Right lobe of liver (tissue), 6 donors: ENCODE data around the gene ACE2. TPM values are rescaled to one million over a fixed set of nuclear protein-coding genes. Genes with fewer than 3 reads are reported as not detected.
A peak's percentile ranks its signal among the peaks of the same experiment; 100 is the strongest.

Experiments used
- ATAC-seq, 4 donors: fragments of 200-7000 bp; cut with Tn5 transposase; one replicate each; pipeline ENCODE4 v1.9.1; 2020; ENCODE audit warnings: mild to moderate bottlenecking in 4 of 4, moderate library complexity in 4 of 4
- DNase-seq, 3 donors: peaks; one replicate each; pipeline ENCODE4 v3.0.0-alpha.2; 2020
- H3K27ac ChIP-seq, 3 donors: fragments of 200-600 bp; one replicate each; pipeline ENCODE4 v1.8.0; 2022
- H3K27me3 ChIP-seq, 2 donors: fragments of 200-600 bp; one replicate each; pipeline ENCODE4 v1.8.0; 2022
- H3K36me3 ChIP-seq, 4 donors: fragments of 200-600 bp; sonication (generic) in 1 of 4; one replicate each; pipeline versions ENCODE4 v1.5.1 to v1.8.0; 2017 to 2022; ENCODE audit warnings: control low read depth in 1 of 4
- H3K4me1 ChIP-seq, 4 donors: fragments of 200-600 bp; sonication (generic) in 1 of 4; one replicate each; pipeline versions ENCODE4 v1.5.1 to v1.8.0; 2017 to 2022; ENCODE audit warnings: control low read depth in 1 of 4
- H3K4me3 ChIP-seq, 3 donors: fragments of 200-600 bp; one replicate each; pipeline ENCODE4 v1.8.0; 2022
- H3K9me3 ChIP-seq, 4 donors: fragments of 200-600 bp; sonication (generic) in 1 of 4; one replicate each; pipeline versions ENCODE4 v1.5.1 to v1.8.0; 2017 to 2022; ENCODE audit warnings: control low read depth in 1 of 4
- CTCF ChIP-seq, 4 donors: fragments of 200-600 bp in 3 of 4; fragments of 450-650 bp in 1 of 4; IDR thresholded peaks; one replicate each; pipeline versions ENCODE4 v1.5.1 to v1.8.0; 2016 to 2022; ENCODE audit warnings: antibody characterized with exemption in 4 of 4, mild to moderate bottlenecking in 2 of 4
- POLR2A ChIP-seq: fragments of 450-650 bp; IDR thresholded peaks from one replicate; pipeline ENCODE4 v1.6.1; 2017; ENCODE audit warnings: antibody characterized with exemption, mild to moderate bottlenecking
- WGBS: methylation state at CpG from one replicate; pipeline ENCODE4 v1.1.6; 2018; ENCODE audit warnings: low coverage, low lambda C conversion rate; ENCODE audit not compliant: insufficient coverage; ENCODE audit errors: missing lambda C conversion rate; 5-methylcytosine and 5-hydroxymethylcytosine counted together
- intact Hi-C, 2 donors: fragments of 100-400 bp; cut with DNase I; formaldehyde crosslinking; loops; one replicate each; pipeline versions ENCODE4 v1.11.2 to v1.14.1; 2022
- total RNA-seq, 6 experiments: library from RNA; depleted of rRNA in 2 of 6; stranded (reverse); fragments of >200 nt in 2 of 6; fragmentation: NEBNext Ultra II Directional in 3 of 6; extraction: Animal tissue kit (Norgen Biotek cat#: 25700) in 3 of 6; gene quantifications; one replicate each; pipeline versions ENCODE4 v1.1.0 to v1.2.4, GENCODE V29; 2016 to 2023
- donor health status: DM: no; HTN: yes; CAD: no.
- donor health status: DM: no; HTN: no; CAD: no.
- donor health status: DM: no; HTN: no; CAD: no.
- donor health status: DM: no; HTN: yes; CAD: no.
- donor health status: DM: no; HTN: yes; CAD: no.

The ACE2 gene
- total RNA-seq, 6 experiments from 2014 or later: 0.92 to 8.7 (median 1.4) TPM

GRCh38 chrX:15599461-15599860 lies 1.3 kb downstream of the ACE2 start:
- Histone ChIP-seq H3K4me1 (peaks cover 0 to 14% (median 0%) of the 10 kb centered on the region in 4 donors), H3K9me3 (no peaks in the 10 kb centered on the region), H3K27me3 (no peaks in the 10 kb centered on the region), H3K36me3 (no peaks in the 10 kb centered on the region), H3K4me3 (no peak overlapping the region), H3K27ac (no peak overlapping the region)
- no peak for TF ChIP-seq POLR2A
- TF ChIP-seq CTCF (IDR thresholded peaks at IDR 0.05): no peak
- ATAC-seq (no peak), DNase-seq (no peak)
- intact Hi-C loops: no loop called here
- 45% methylated on average over 3 of the region's 4 CpGs for WGBS

GRCh38 chrX:15598026-15598425 lies 2.7 kb downstream of the ACE2 start:
- H3K4me3 ChIP-seq: no peak overlapping the region

GRCh38 chrX:15594371-15594770 lies 6.4 kb downstream of the ACE2 start:
- TF ChIP-seq POLR2A: no peak
- TF ChIP-seq CTCF (IDR thresholded peaks at IDR 0.05): peak in 3 of 4 donors; percentile 7 to 30 (median 26)
- Histone ChIP-seq H3K4me3 (no peak overlapping the region), H3K4me1 (no peaks in the 10 kb centered on the region), H3K36me3 (no peaks in the 10 kb centered on the region), H3K9me3 (no peaks in the 10 kb centered on the region), H3K27me3 (no peaks in the 10 kb centered on the region), H3K27ac (no peak overlapping the region)
- intact Hi-C loops: no loop called here
- ATAC-seq (peak in 2 of 4 donors; percentile 30 to 51), DNase-seq (no peak)
- 41% methylated on average over 2 of the region's 2 CpGs for WGBS

More at GRCh38 chrX:15598026-15598425, 2.7 kb downstream of the ACE2 start:
- WGBS: 43% methylated on average over 3 of the region's 3 CpGs
- DNase-seq (no peak), ATAC-seq (no peak)
- Histone ChIP-seq H3K27me3 (no peaks in the 10 kb centered on the region), H3K4me1 (peaks cover 0 to 14% (median 0%) of the 10 kb centered on the region in 4 donors), H3K27ac (no peak overlapping the region), H3K9me3 (no peaks in the 10 kb centered on the region), H3K36me3 (no peaks in the 10 kb centered on the region)
- TF ChIP-seq POLR2A: no peak
- intact Hi-C loops: no loop called here

- no peak for ATAC-seq
- Histone ChIP-seq H3K9me3 (no peaks in the 10 kb centered on the region), H3K36me3 (no peaks in the 10 kb centered on the region), H3K4me1 (no peaks in the 10 kb centered on the region), H3K27me3 (no peaks in the 10 kb centered on the region), H3K27ac (no peak overlapping the region), H3K4me3 (no peak overlapping the region)
- no peak for DNase-seq
- intact Hi-C loops: loop anchor here in 1 of 2 donors (5.0 kb wide), 1 partner anchor 77 kb away; no protein-coding TSS in a partner anchor
- TF ChIP-seq POLR2A (no peak), CTCF (IDR thresholded peaks at IDR 0.05) (no peak)
- 43% methylated on average over 5 of the region's 5 CpGs for WGBS
Measured at GRCh38 chrX:15579778-15580747, 20.7 kb downstream of the ACE2 start.

- no peaks in the 10 kb centered on the region for H3K36me3 ChIP-seq
- no peaks in the 10 kb centered on the region for H3K4me1 ChIP-seq
- H3K9me3 ChIP-seq: no peaks in the 10 kb centered on the region
- H3K27me3 ChIP-seq: no peaks in the 10 kb centered on the region
- intact Hi-C loops: no loop called here
- no peak for ATAC-seq
- H3K27ac ChIP-seq: no peak overlapping the region
- DNase-seq: no peak
- H3K4me3 ChIP-seq: no peak overlapping the region
- TF ChIP-seq CTCF (IDR thresholded peaks at IDR 0.05) (no peak), POLR2A (no peak)
- 23% methylated on average over 1 of the region's 1 CpG for WGBS
Measured at GRCh38 chrX:15576019-15576418, 24.7 kb downstream of the ACE2 start.
